ENCODE results near the gene DOCK10.

DNA sequence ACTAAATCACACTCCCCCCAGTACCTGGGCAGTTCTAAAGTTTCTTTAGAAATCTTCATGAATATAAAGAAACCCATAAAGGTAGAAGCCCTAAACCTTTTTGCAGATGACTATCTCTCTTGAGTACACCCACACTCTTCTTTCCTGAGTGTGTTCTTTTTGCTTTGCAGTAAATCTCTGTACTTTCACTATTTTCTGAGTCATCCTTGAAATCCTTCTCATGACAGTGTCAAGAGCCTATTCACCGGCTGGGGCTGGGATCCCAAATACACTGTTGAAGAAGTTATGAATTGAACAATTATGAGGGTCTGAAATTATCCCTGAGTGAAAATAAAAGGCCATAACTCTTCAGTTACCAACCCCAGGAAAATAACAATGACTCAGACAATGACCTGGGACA is 192.2 kb downstream of the DOCK10 start:
- TF ChIP-seq, protein P1, sequence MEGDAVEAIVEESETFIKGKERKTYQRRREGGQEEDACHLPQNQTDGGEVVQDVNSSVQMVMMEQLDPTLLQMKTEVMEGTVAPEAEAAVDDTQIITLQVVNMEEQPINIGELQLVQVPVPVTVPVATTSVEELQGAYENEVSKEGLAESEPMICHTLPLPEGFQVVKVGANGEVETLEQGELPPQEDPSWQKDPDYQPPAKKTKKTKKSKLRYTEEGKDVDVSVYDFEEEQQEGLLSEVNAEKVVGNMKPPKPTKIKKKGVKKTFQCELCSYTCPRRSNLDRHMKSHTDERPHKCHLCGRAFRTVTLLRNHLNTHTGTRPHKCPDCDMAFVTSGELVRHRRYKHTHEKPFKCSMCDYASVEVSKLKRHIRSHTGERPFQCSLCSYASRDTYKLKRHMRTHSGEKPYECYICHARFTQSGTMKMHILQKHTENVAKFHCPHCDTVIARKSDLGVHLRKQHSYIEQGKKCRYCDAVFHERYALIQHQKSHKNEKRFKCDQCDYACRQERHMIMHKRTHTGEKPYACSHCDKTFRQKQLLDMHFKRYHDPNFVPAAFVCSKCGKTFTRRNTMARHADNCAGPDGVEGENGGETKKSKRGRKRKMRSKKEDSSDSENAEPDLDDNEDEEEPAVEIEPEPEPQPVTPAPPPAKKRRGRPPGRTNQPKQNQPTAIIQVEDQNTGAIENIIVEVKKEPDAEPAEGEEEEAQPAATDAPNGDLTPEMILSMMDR (IDR thresholded peaks at IDR 0.05): no peak
- TF ChIP-seq POLR2A (IDR thresholded peaks at IDR 0.05): no peak

Data from vagina (tissue), 2 donors.